ENCODE data around the gene LDLRAD3. TPM values are rescaled to one million over a fixed set of nuclear protein-coding genes. Genes with fewer than 3 reads are reported as not detected.
A peak's percentile ranks its signal among the peaks of the same experiment; 100 is the strongest.

The LDLRAD3 gene
- polyA plus RNA-seq, 10 donors, result 20.7 to 27.0 (median 23.5) TPM

- no peak for DNase-seq
These were observed 157.6 kb downstream of the LDLRAD3 start for GRCh38 chr11:36101466-36101865.

DNA sequence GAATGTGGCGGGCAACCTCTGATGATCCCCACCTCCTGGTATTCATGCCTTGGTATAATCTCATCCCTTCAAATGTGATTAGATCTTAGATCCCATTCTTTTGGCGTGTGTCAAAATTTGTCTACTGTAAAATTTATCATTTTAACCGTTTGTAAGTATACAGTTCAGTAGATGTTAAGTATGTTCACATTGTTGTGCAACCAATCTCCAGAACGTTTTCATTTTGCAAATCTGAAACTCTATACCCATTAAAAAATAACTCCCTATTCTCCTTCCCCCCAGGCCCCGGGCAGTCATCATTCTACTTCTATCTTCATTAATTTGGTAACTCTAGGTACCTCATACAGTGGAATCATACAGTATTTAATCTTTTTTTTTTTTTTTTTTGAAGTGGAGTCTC, 159.0 kb downstream of the LDLRAD3 start:
- DNase-seq, result no peak

- no peak for DNase-seq
These were observed 160.2 kb downstream of the LDLRAD3 start for GRCh38 chr11:36103933-36104530.

GRCh38 chr11:36104660-36104992, 160.8 kb downstream of the LDLRAD3 start:
- DNase-seq, result no peak

DNA sequence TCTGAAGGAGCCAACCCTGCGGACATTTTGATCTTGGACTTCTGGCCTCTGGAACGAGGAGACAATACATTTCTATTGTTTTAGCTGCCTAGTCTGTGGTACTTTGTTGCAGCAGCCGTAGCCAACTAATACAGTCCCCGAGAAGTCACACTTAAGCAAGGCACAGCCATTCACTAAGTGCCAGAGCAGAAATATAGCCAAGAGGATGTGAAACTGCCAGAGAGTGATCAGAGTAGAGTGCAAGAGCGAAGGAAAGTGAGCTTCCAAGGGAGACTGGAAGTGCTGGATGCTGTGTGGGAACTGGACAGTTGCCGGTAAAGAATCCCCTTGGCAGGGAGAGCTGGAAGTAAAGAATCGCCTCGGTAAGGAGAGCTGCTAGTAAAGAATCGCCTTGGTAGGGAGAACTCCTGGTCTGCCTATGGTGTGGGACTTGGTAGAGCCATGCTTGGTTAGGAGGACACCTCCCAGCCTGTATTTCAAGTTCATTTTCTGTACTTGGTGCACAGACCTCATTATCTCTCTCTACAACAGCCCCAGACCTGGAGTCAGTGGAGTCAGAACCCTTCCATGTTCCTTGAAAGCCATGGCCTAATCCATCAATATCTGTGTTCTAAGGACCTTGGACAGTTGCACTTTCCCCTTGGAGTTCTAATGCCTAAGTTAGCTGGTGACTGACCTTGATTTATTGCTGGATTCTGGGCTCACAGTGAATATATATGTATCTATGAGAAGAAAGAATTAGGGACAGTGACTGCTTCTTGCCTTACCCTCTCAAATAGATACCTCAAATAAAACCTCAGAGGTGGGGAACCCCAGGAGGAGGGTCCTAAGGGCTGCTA, 162.1 kb downstream of the LDLRAD3 start:
- DNase-seq, result no peak

GRCh38 chr11:36107547-36107946, 163.7 kb downstream of the LDLRAD3 start:
- DNase-seq, result no peak

GRCh38 chr11:36108881-36109589, 165.2 kb downstream of the LDLRAD3 start:
- no peak for DNase-seq

DNA sequence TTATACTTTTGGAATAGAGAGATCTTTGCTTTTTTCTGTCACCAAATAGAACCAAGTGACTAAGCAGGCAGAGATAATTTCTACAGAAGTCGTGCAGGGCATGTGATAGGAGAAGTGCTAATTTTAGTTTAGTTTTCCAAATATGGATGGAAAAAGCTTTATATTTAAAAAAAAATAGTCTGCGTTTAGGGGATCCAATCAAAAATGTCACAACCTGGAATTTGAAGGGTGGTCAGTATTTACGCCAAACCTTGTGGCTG, 165.7 kb downstream of the LDLRAD3 start:
- DNase-seq, result no peak

- no peak for DNase-seq
These were observed 166.2 kb downstream of the LDLRAD3 start for GRCh38 chr11:36109850-36110606.

- no peak for DNase-seq
These were observed 167.0 kb downstream of the LDLRAD3 start for GRCh38 chr11:36110668-36111410.

DNA sequence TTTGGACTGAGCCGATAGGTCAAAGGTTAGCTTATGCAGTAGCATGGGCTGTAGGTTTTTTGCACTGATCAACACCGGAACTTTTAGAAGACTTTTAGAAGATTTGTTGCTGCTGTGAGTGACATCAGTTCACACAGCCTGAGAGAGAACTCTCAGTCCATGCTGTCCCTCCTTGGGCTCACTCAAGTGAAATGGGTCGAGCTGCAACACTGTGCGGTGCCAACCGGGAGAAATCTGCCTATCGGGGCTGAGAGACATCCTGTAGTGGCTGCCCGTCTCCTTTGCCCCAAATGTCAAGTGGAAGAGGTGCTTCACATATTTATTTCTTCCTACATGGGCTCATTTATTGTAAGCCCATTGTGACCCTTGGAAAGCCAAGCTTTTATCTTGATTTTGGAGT, 170.2 kb downstream of the LDLRAD3 start:
- no peak for DNase-seq

- DNase-seq, result no peak
These were observed 171.5 kb downstream of the LDLRAD3 start for GRCh38 chr11:36115378-36115801.

GRCh38 chr11:36116161-36116560, 172.3 kb downstream of the LDLRAD3 start:
- no peak for DNase-seq

DNA sequence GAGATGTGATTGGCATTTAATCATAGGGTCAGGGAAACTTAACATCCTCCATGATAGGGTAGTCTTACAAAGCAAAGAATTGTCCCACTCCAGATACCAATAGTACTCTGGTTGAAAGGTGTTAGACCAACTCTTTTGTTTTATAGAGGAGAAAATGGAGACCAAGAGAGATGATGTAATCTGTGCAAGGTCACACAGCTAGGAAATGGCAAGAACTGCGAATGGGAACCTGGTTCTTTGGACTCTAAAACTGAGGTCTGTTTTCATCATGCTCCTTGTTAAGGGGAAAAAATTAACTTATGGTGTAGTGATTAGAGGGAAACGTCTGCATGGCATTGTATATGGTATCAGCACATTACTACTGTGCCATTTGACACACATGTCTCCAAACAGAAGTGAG, 174.2 kb downstream of the LDLRAD3 start:
- DNase-seq, result no peak

- DNase-seq, result no peak
These were observed 175.4 kb downstream of the LDLRAD3 start for GRCh38 chr11:36119300-36119699.

DNA sequence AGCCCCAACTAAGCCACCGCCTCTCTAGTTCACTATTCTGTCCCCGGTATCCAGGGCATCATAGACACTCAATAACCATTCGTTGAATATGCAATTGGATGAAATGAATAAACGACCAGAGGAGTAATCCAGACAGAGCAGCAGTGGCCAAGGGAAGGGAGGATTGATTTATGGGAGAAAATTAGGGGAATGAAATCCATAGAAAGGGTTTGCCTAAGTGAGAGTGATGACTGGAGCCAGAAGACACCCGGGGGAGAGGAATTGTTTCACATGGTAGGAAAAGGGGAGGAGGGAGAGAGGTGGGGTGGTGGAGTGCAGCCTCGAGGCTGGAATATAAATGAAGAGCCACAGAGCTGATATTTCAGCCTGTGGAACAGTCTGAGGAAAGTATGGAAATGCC, 177.2 kb downstream of the LDLRAD3 start:
- peak in 1 of 3 donors; percentile 46 for DNase-seq

- no peak for DNase-seq
These were observed 178.8 kb downstream of the LDLRAD3 start for GRCh38 chr11:36122671-36123070.

DNA sequence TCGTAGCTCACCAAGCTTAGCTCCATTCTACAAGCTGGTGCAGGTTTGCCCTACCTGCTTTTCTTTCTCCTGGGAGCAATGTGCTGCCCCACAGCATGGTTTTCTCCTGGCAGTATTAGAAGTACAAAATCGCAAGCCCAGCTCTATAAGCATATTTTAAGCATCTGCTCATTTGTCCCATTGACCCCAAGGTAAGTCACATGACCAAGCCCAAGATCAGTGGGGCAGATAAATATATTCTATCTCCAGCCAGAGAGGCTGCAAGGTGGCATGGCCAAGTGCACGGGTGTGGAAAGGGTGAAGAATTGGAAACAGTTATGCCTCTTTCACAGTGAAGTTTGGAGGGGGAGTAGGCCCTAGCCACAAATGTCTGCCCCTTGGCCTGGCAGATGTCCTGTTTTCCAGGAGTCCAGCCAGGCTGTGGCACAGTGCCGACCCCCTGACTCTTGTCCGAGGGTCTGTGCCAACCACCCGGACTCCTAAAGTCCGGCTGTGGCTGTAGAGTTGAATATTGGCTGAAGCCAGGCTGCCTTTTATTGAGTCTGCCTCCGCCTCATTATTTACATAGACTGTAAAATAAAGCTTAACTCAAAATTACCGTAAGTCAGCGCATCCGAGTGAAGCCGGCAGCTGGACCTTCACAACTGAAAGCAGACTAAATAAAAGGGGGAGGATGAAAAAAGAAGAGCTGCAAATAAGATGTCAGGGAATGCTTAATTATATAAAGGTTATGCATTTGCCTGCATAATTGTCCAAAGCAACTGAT, 179.7 kb downstream of the LDLRAD3 start:
- peak; percentile 52 to 77 (median 57) for DNase-seq

- no peak for DNase-seq
These were observed 182.8 kb downstream of the LDLRAD3 start for GRCh38 chr11:36126678-36127077.

- no peak for DNase-seq
These were observed 183.7 kb downstream of the LDLRAD3 start for GRCh38 chr11:36127550-36127949.

- no peak for DNase-seq
These were observed 186.1 kb downstream of the LDLRAD3 start for GRCh38 chr11:36129955-36130354.

Measured in muscle of back (tissue), 11 donors.